GM19467 (cell line): ENCODE results near the gene MCCC2.
"Not testable (repeated sequence)": the region's sequence is repeated elsewhere in the genome, so short reads cannot be mapped to it uniquely, and the experiment has no call there.

Source experiments
- ATAC-seq: cut with Tn5 transposase; IDR thresholded peaks from one replicate; pipeline ENCODE4 v1.9.1; 2021; ENCODE audit warnings: mild to moderate bottlenecking, moderate library complexity; ENCODE audit not compliant: unreplicated experiment

MCCC2 gene

DNA sequence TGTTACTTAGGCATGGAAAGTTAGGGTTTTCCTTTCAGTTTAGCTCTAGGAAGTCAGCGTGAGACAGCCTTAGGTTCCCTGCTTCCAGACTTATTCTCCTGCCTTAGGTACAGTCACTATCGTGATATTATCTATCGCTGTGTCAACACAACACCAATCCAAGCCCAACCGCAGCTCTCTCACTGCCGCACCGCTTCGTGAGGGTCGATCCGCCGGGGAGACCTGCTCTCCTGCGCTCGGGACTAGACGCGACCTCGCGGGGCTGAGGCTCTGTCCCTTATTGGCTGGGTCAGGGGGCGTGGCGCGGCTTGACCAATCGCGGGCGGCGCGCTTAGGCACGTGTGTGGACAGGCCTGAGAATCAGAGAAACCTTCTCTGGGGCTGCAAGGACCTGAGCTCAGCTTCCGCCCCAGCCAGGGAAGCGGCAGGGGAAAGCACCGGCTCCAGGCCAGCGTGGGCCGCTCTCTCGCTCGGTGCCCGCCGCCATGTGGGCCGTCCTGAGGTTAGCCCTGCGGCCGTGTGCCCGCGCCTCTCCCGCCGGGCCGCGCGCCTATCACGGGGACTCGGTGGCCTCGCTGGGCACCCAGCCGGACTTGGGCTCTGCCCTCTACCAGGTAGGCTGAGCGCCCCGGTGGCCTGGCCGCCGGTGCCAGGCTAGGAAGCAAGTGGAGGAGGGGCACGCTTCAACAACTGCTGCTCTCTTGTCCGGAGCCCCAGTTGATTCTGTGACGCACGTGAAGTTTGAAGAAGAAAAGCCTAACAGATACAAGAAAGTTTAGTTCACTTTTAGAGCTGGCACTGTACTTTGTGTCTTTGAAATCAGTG is at the start of gene MCCC2:
Gene MCCC2 (plus strand): TSS at position 400 of the 825 bp plus-strand sequence. CDS start 86 bp downstream, at position 486.
- peak; percentile 97 for ATAC-seq

DNA sequence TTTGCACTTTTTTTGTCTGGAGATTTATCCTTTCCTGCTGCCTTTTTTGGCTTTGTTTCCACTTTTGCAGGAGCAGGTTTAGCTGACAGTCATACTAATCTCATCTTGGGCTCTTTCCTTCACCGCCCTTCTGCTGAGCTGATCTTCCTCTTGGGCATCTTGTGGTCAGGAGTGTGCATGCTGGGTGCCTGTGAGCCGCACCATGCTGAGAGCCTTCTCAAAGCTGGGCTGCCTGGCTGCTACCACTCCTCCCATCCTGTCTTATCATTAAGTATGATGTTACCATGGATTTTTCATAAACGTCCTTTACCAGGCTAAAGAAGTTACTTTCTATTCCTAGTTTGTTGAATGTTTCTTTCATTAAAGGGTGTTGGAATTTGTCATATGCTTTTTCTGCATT is 49.5 kb upstream of the MCCC2 start:
- ATAC-seq = no peak

DNA sequence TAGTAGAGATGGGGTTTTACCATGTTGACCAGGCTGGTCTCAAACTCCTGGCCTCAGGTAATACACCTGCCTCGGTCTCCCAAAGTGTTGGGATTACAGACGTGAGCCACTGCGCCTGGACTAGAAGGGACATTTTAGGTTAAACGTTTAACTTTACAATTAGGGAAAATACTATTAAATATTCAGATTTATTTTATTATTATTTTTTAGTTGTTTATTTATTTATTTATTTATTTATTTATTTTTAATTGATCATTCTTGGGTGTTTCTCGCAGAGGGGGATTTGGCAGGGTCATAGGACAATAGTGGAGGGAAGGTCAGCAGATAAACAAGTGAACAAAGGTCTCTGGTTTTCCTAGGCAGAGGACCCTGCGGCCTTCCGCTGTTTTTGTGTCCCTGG is 36.3 kb upstream of the MCCC2 start:
- ATAC-seq = not testable (repeated sequence)

DNA sequence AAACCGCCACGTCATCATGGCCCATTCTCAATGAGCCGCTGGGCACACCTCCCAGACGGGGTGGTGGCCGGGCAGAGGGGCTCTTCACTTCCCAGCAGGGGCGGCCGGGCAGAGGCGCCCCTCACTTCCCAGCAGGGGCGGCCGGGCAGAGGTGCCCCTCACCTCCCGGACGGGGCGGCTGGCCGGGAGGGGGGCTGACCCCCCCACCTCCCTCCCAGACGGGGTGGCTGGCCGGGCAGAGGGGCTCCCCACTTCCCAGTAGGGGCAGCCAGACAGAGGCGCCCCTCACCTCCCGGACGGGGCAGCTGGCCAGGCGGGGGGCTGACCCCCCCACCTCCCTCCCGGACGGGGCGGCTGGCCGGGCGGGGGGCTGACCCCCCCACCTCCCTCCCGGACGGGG is 35.6 kb upstream of the MCCC2 start:
- not testable (repeated sequence) for ATAC-seq

DNA sequence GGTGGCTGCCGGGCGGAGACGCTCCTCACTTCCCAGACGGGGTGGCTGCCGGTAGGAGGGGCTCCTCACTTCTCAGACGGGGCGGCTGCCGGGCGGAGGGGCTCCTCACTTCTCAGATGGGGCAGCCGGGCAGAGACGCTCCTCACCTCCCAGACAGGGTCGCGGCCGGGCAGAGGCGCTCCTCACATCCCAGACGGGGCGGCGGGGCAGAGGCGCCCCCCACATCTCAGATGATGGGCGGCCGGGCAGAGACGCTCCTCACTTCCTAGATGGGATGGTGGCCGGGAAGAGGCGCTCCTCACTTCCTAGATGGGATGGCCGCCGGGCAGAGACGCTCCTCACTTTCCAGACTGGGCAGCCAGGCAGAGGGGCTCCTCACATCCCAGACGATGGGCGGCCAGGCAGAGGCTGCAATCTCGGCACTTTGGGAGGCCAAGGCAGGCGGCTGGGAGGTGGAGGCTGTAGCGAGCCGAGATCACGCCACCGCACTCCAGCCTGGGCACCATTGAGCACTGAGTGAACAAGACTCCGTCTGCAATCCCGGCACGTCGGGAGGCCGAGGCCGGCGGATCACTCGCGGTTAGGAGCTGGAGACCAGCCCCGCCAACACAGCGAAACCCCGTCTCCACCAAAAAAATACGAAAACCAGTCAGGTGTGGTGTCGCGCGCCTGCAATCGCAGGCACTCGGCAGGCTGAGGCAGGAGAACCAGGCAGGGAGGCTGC is 35.0 kb upstream of the MCCC2 start:
- ATAC-seq = not testable (repeated sequence)

DNA sequence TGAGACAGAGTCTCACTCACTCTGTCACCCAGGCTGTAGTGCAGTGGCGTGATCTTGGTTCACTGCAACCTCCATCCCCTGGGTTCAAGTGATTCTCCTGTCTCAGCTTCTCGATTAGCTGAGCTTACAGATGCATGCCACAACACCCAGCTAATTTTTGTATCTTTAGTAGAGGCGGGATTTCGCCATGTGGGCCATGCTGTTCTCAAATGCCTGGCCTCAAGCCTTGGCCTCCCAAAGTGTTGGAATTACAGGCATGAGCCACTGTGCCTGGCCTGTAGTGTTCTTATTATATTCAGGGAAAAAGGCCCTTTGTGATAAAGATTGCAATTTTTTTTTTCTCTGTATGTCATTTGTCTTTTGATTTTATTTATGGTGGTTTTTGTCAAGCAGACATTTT is 24.0 kb upstream of the MCCC2 start:
- no peak for ATAC-seq

DNA sequence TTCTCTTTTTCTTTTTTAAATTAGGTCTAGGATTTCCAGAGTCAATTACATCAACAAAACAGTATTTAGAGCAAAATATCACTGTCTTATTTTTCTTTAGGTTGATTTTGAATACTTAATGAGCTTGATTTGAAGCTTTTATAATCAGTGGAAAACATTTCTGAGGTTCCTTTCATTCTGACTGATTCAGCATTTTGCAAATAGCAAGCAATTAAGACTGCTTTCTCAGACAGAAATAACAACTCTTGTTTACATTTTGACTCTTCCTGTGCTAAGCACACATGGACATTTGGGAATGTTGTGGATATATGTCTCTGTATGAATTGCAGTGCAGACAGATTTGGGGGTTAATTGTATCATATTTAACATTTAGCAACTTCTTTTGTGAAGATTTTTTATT is 22.2 kb upstream of the MCCC2 start:
- ATAC-seq = no peak

DNA sequence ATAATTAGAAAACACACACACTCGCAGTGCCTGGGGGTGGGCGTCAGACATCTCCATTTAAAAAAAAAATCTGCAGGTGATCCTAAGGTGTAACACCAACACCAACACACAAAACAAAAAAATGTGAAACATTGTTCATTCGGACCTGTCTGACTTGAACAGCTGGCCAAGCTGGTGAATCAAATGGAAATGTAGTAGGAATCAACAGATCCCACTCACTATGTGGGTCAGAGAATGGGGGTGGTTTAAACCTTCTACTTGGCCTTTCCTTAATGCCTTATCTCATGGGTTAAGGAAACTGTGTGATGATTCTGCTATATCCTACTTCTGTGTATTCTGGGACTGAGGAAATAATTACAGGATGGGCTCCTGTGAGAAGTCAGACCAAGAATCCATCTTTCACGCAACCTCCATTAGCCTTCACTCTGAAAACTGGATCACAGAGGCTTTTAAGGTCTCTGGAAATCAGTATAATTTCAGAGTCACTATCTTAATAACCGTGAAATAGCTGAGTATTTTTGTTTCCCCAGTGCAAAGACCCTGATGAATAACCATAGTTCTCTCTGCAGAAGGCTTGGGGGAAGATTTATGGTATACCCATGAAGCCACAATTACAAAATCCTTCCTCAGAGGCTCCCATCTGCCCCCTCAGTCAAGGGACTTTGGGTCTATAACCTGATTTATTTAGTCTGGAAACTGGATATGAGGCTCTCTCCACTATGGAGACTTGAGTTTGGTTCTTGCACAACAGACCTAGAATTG is 17.2 kb upstream of the MCCC2 start:
- no peak for ATAC-seq

DNA sequence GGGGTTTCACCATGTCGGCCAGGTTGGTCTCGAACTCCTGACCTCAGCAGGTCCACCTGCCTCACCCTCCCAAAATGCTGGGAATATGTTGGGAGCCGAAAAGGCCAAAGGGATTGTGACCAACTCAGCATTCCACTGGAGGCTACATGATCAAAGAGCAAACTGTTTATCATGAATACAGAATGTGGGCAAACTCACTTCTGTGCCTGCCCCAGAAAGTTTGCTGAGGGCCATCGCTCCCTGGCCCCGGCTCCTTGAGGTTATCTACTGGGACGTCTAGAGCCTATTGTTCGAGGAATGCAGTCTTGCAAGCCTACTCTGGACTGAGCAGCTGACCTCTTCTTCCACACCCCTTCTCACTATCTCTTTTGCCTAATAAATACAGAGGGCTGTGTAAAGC is 15.3 kb upstream of the MCCC2 start:
- ATAC-seq = not testable (repeated sequence)

DNA sequence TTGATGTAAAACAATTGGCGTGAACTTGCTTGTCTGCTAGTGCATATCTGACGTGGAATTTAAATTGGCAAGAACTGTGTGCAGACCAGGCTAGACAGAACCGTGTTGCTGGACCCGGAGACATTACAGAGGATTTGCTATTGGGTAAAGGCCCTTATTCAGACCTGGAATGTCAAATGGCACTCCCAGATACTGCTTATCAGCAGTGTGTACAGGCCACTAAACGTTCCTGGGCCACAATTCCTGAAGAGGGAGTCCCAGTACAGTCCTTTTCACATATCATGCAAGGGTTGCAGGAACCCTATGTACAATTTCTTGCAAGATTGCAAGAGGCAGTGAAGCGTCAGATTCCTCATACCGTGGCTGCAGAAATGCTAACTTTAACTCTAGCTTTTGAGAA is 13.5 kb upstream of the MCCC2 start:
- no peak for ATAC-seq

DNA sequence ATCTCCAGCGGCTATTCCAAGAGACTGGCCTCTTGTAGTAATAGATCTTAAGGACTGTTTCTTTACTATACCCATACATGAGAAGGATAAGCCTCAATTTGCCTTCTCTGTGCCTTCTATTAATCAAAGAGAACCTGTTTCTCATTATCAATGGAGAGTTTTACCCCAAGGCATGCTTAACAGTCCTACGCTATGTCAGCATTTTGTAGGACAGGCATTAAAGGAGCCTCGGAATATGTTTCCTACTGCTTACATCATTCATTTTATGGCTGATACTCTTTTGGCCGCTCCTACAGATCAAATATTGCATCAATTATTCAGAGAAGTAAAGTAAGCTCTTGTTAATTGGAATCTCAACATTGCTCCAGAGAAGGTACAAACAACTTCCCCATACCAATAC is 11.6 kb upstream of the MCCC2 start:
- not testable (repeated sequence) for ATAC-seq

DNA sequence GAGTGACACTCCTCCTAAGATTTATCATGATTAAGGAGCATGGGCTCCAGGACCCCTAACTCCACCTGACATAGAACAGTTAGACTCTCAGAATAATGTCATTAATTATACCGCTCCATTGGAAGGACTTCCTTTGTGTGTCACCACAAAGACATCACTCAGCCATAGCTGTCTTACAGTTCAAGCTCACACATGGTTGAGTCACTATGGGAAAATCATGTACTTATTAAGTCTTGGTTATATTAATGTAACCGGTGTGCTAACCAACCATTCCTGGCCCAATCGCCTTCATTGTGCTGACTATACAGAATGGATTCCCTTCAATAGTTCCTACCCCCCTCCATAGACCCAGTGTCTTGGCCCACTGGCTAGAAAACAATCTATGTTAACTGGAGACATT is 10.9 kb upstream of the MCCC2 start:
- no peak for ATAC-seq

DNA sequence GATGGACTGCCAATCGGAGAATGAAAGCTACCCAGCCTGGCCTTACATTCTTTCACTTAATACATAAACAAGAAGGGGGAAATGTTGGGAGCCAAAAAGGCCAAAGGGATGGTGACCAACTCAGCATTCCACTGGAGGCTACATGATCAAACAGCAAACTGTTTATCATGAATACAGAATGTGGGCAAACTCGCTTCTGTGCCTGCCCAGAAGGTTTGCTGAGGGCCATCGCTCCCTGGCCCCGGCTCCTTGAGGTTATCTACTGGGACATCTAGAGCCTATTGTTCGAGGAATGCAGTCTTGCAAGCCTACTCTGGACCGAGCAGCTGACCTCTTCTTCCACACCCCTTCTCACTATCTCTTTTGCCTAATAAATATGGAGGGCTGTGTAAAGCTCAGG is 9.3 kb upstream of the MCCC2 start:
- not testable (repeated sequence) for ATAC-seq

DNA sequence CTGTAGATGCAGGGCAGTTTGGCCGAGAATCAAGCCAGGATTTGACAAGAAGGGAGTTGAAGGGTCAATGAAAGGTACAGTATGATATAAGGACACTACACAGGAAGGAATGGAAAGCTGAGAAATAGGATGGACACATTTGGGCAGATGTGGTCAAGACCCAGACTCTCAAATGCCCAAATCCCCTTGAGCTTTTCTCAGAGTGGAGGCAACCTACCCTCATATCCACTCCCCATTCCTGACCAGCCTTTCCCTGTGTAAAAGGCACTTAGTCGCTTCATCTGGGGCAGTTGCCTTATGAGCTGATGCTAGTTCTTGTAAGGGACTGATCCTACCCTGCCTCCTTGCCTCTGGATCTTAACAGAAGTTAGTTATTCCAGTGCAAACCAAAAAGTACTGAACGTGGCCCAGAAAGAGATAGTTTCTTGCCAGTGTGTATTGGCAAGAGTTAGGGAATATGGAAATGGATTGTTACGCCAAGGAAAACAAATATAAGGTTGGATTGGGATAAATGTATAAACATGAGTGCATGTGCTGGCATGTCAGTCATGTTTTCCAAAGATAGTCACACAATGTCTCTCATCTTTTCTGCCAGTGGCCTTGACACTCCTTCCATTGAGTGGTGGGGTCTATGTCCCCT is 4.1 kb upstream of the MCCC2 start:
- ATAC-seq = no peak

DNA sequence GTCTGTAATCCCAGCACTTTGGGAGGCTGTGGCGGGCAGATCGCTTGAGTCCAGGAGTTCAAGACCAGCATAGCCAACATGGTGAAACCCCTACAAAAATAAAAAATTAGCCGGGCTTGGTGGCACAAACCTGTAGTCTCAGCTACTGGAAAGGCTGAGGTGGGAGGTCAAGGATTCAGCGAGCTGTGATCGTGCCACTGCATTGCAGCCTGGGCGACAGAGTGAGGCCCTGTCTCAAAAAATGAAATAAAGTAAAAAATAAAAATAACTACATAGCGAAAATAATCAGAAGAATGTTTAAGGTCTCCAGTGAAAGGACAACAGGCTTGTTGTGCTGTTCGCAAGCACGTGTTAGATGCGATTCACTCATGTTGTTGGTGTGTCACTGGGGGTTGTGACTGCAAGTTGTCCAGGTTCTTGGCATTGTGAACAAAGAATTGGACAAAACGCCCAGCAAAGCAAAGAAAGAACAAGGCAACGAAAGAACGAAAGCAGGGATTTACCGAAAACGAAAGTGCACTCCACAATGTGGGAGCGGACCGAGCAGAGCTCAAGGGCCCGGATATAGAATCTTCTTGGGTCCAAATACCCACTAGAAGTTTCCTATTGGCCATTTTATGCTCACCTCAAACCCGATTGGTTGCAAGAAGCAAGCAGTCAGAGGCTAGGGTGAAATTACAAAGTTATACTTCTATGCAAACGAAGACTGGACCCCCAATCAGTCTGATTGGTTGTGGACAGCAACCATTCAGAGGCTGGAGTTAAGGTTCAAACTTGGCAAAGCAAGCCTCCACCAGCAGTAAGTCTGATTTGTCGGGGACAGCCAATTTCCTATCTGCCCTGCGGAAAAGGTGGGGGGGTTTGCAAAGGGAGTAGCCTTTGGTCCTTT is 844 bp upstream of the MCCC2 start:
- no peak for ATAC-seq

DNA sequence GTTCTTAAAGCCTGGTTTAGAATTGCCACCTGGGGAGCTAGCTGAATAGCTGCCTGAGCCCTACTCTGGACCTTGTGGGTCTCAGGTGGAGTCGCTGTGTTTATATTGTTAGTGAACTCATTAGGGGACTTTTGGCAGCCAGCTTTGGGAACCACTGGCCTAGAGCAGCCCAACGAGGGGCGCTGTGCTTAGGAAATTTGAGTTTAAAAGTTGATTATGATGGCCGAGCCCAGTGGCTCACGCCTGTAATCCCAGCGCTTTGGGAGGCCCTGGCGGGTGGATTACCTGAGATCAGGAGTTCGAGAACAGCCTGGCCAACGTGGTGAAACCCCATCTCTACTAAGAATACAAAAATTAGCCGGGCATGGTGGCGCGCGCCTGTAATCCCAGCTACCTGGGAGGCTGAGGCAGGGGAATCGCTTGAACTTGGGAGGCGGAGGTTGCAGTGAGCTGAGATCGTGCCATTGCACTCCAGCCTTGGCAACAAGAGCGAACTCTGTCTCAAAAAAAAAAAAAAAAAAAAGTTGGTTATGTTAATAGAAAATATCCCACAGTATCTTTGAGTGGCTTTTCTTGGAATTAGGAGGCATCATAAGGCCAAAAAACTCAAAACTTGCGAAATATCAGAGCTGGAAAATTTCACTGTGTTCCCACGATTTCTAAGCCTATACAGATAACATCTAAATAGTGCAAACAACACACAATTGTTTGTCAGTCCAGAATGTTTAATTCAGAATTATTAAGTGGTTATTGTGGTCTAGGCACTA is 809 bp downstream of the MCCC2 start:
- peak; percentile 8 for ATAC-seq

DNA sequence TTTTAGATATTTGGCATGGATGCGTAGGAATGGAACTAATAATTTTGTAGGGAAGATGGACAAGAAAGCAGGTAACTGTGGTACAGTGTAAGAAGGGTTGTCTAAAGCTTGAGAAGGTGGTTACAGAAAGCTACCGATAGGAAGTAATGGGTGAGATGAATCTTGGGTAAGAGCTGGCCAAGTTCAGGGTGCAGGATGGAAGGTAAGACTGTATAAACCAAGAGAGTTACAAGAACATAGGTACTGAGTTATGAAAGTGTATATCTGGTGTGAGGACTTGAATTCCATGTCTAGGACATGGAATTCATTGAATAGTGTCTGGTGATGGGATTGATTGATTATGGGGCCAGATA is 1.4 kb downstream of the MCCC2 start:
- ATAC-seq = no peak

DNA sequence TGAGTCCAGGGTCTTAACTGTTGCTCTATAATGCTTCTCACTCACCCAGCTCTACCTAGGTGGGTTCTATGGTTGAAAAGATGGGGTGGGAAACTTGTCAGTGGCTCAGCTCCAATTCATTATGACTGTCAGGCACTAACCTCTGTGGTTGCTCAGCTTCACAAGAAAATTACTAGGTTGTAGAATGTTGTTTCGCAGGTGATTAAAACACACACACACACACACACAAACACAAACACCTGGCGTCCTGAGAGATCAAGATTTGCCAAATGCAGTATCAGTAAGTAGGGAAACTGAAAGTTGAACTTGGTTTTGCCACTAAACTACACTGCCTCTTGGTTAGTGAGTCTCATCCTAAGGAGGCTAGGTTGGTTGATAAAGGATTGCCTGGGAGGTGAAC is 2.8 kb downstream of the MCCC2 start:
- ATAC-seq = no peak

DNA sequence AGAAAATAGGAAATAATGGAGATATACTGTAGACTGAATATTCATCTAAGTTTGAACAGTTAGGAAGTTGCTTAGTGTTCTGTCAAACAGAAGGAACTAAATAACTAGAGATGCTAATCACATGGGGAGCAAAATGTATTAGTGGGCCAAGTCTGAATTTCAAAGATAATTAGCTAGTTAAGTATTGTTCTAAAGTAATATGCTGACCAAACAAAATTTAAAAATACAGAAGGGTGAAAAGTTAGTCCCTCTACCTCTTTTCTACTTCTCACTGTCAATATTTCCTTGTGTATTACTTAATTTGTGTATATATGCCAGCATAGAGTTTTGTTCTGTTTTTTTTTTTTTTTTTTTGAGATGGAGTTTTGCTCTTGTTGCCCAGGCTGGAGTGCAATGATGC is 4.0 kb downstream of the MCCC2 start:
- ATAC-seq = no peak
